ENCODE results near the gene ZNFX1. TPM values are rescaled to one million over a fixed set of nuclear protein-coding genes. Genes with fewer than 3 reads are reported as not detected.

The ZNFX1 gene
- total and polyA plus RNA-seq, 9 of the 15 experiments (the other 6 are each of a cell fraction or from before 2014, with no cell fraction given) = 3.8 to 13.8 (median 10.3) TPM

GRCh38 chr20:49270736-49271135 lies 7.1 kb downstream of the ZNFX1 start (continued):
- no peak for TF ChIP-seq ZBTB49 (CRISPR knock-in tag; IDR thresholded peaks at IDR 0.05; ENCODE audit: borderline replicate concordance)
- TF ChIP-seq BRD9 (IDR thresholded peaks at IDR 0.05; ENCODE audit: low read depth, partially characterized antibody) = no peak
- no peak for TF ChIP-seq CEBPG (CRISPR knock-in tag; IDR thresholded peaks at IDR 0.05)
- no peak for TF ChIP-seq CEBPG (tag; conservative IDR thresholded peaks at IDR 0.05 in 1 of 2, IDR thresholded peaks at IDR 0.05 in 1 of 2)
- TF ChIP-seq MGA (IDR thresholded peaks at IDR 0.05) = no peak
- no peak for TF ChIP-seq ZNF282 (CRISPR knock-in tag; IDR thresholded peaks at IDR 0.05)
- TF ChIP-seq ZKSCAN1 (IDR thresholded peaks at IDR 0.05; ENCODE audit: low read depth, low read length) = no peak
- TF ChIP-seq TCF7L2 (IDR thresholded peaks at IDR 0.05; ENCODE audit: low read depth, low read length) = no peak
- no peak for TF ChIP-seq MTA2 (IDR thresholded peaks at IDR 0.05; ENCODE audit: low read depth)
